Ovary (tissue), 3 donors: Measurements from ENCODE around the gene TOGARAM2.

Experiments used
- CTCF ChIP-seq, 3 donors: fragments of 450-650 bp in 2 of 3; fragments of 200-600 bp in 1 of 3; IDR thresholded peaks; one replicate each; pipeline versions ENCODE4 v1.5.1 to v1.8.0; 2016 to 2022; ENCODE audit warnings: antibody characterized with exemption in 3 of 3, mild to moderate bottlenecking in 1 of 3
- POLR2A ChIP-seq: fragments of 450-650 bp; IDR thresholded peaks from one replicate; pipeline ENCODE4 v1.6.1; 2017; ENCODE audit warnings: antibody characterized with exemption, mild to moderate bottlenecking, moderate library complexity
- donor health status: DM: no; HTN: no; CAD: no.

- no peak for TF ChIP-seq CTCF (IDR thresholded peaks at IDR 0.05)
- no peak for TF ChIP-seq POLR2A
Measured at GRCh38 chr2:29061176-29061575, 80.1 kb downstream of the TOGARAM2 start.
